H1 (cell line): Measurements from ENCODE around the gene FAM186B. TPM values are rescaled to one million over a fixed set of nuclear protein-coding genes. Genes with fewer than 3 reads are reported as not detected.
A peak's percentile ranks its signal among the peaks of the same experiment; 100 is the strongest.

Experiments used
- CTCF ChIA-PET: fragments of 300-600 bp; sonication (Branson Sonifier 250); formaldehyde crosslinking; loops from one replicate; lab custom pipeline; 2021; ENCODE audit not compliant: partially characterized antibody; lab: Charles Lee
- POLR2A ChIA-PET: fragments of 300-600 bp; sonication (Branson Sonifier 250); formaldehyde crosslinking; loops from one replicate; lab custom pipeline; 2021; ENCODE audit warnings: inconsistent platforms; ENCODE audit not compliant: partially characterized antibody; lab: Charles Lee
- DNase-seq, 2 experiments: peaks; one replicate each; pipeline versions ENCODE4 v3.0.0 to v3.0.0-alpha.2; 2010 to 2022; ENCODE audit warnings: low spot score in 2 of 2, low read depth in 1 of 2, mixed read lengths in 1 of 2
- FAIRE-seq: peaks from 2 replicates; lab custom pipeline; 2011; peaks lifted over from hg19 to GRCh38; lab: Jason Lieb, UNC
- H2AFZ ChIP-seq: 2 replicates; pipeline ENCODE4 v1.8.1; 2012; ENCODE audit warnings: low read length, inconsistent platforms
- H2AK5ac ChIP-seq: 2 replicates; pipeline ENCODE4 v1.6.1; 2013; ENCODE audit warnings: low read depth, low read length
- H2BK120ac ChIP-seq: replicated peaks from 2 replicates; pipeline ENCODE3; 2013; ENCODE audit warnings: low read depth, low read length, inconsistent platforms
- H2BK12ac ChIP-seq: 2 replicates; pipeline ENCODE4 v1.6.1; 2013; ENCODE audit warnings: low read depth, low read length
- H2BK15ac ChIP-seq: 2 replicates; pipeline ENCODE4 v1.6.1; 2013; ENCODE audit warnings: low read length
- H2BK20ac ChIP-seq: 2 replicates; pipeline ENCODE4 v1.6.1; 2013; ENCODE audit warnings: low read length
- H2BK5ac ChIP-seq: 2 replicates; pipeline ENCODE4 v1.6.1; 2013; ENCODE audit warnings: low read depth, low read length
- H3K14ac ChIP-seq: 2 replicates; pipeline ENCODE4 v1.6.1; 2013; ENCODE audit warnings: inconsistent platforms; ENCODE audit not compliant: insufficient read length
- H3K18ac ChIP-seq: 2 replicates; pipeline ENCODE4 v1.6.1; 2013; ENCODE audit warnings: low read length; ENCODE audit errors: extremely low read depth
- H3K23ac ChIP-seq: 2 replicates; pipeline ENCODE4 v1.6.1; 2013; ENCODE audit warnings: inconsistent platforms; ENCODE audit not compliant: insufficient read length
- H3K23me2 ChIP-seq: 2 replicates; pipeline ENCODE4 v1.6.1; 2013; ENCODE audit warnings: low read depth, low read length
- H3K27ac ChIP-seq: 2 replicates; pipeline ENCODE4 v1.6.1; 2011; ENCODE audit warnings: low read depth, low read length, inconsistent platforms
- H3K27me3 ChIP-seq, 4 experiments: replicated peaks in 1 of 4; 1 replicate in 1 of 4; 2 replicates in 3 of 4; pipeline versions ENCODE4 v1.6.1 to v1.8.1; 2011 to 2013; ENCODE audit warnings: low read length in 3 of 4, mild to moderate bottlenecking in 3 of 4, inconsistent platforms in 2 of 4, mixed read lengths in 2 of 4, moderate library complexity in 1 of 4; ENCODE audit not compliant: control insufficient read depth in 3 of 4, insufficient read depth in 3 of 4; ENCODE audit errors: extremely low read depth in 1 of 4
- H3K36me3 ChIP-seq, 4 experiments: 2 replicates each; pipeline versions ENCODE4 v1.6.1 to v1.8.1; 2011 to 2013; ENCODE audit warnings: mild to moderate bottlenecking in 4 of 4, low read length in 3 of 4, moderate library complexity in 2 of 4, control low read depth in 1 of 4, inconsistent platforms in 1 of 4; ENCODE audit not compliant: insufficient read depth in 4 of 4, control insufficient read depth in 2 of 4
- H3K4ac ChIP-seq: replicated peaks from 2 replicates; pipeline ENCODE3; 2013; ENCODE audit warnings: low read length, low read depth, mixed read lengths, inconsistent platforms; ENCODE audit not compliant: insufficient read length
- H3K4me1 ChIP-seq, 4 experiments: replicated peaks in 1 of 4; 1 replicate in 1 of 4; 2 replicates in 3 of 4; pipeline versions ENCODE4 v1.6.1 to v1.8.1; 2011 to 2013; ENCODE audit warnings: low read length in 3 of 4, inconsistent platforms in 2 of 4, mixed read lengths in 1 of 4; ENCODE audit not compliant: insufficient read depth in 4 of 4, control insufficient read depth in 3 of 4
- H3K4me2 ChIP-seq, 2 experiments: 2 replicates each; pipeline versions ENCODE4 v1.6.1 to v1.8.1; 2011 to 2013; ENCODE audit warnings: low read depth in 2 of 2, low read length in 2 of 2, control low read depth in 1 of 2, inconsistent platforms in 1 of 2, mild to moderate bottlenecking in 1 of 2; ENCODE audit not compliant: insufficient read depth in 1 of 2
- H3K4me3 ChIP-seq, 4 experiments: fragments of 200-600, 300-600 bp in 1 of 4; sonication (generic), shearing (Covaris generic), sonication (Bioruptor Twin) in 1 of 4; 2 replicates each; pipeline versions ENCODE4 v1.5.1 to v1.8.1; 2011 to 2016; ENCODE audit warnings: low read length in 4 of 4, low read depth in 3 of 4, control low read depth in 2 of 4, inconsistent platforms in 2 of 4, mild to moderate bottlenecking in 2 of 4, mixed read lengths in 1 of 4, moderate library complexity in 1 of 4; ENCODE audit not compliant: insufficient read depth in 2 of 4; ENCODE audit errors: extremely low read depth in 1 of 4
- H3K56ac ChIP-seq: replicated peaks from 2 replicates; pipeline ENCODE3; 2013; ENCODE audit warnings: low read depth, mild to moderate bottlenecking, mixed read lengths, low read length, inconsistent platforms; ENCODE audit not compliant: insufficient read length
- H3K79me1 ChIP-seq: 2 replicates; pipeline ENCODE4 v1.6.1; 2013; ENCODE audit warnings: low read depth, low read length, control low read depth
- H3K79me2 ChIP-seq, 2 experiments: 2 replicates each; pipeline versions ENCODE4 v1.6.1 to v1.8.1; 2012 to 2013; ENCODE audit warnings: low read length in 2 of 2, mild to moderate bottlenecking in 2 of 2, inconsistent platforms in 1 of 2; ENCODE audit not compliant: insufficient read depth in 2 of 2, control insufficient read depth in 1 of 2
- H3K9ac ChIP-seq, 4 experiments: replicated peaks in 1 of 4; 1 replicate in 1 of 4; 2 replicates in 3 of 4; pipeline versions ENCODE4 v1.6.1 to v1.8.1; 2011 to 2013; ENCODE audit warnings: low read depth in 3 of 4, low read length in 3 of 4, control low read depth in 2 of 4, mild to moderate bottlenecking in 2 of 4, moderate library complexity in 2 of 4, inconsistent platforms in 1 of 4; ENCODE audit errors: extremely low read depth in 1 of 4
- H3K9me3 ChIP-seq, 2 experiments: 2 replicates each; pipeline versions ENCODE4 v1.6.1 to v1.8.1; 2012 to 2013; ENCODE audit warnings: mild to moderate bottlenecking in 2 of 2, moderate library complexity in 2 of 2, control low read depth in 1 of 2, inconsistent platforms in 1 of 2, low read depth in 1 of 2, low read length in 1 of 2, mixed read lengths in 1 of 2; ENCODE audit not compliant: insufficient read depth in 2 of 2
- H4K20me1 ChIP-seq, 2 experiments: replicated peaks in 1 of 2; 2 replicates each; pipeline versions ENCODE3 to v1.8.1; 2011 to 2013; ENCODE audit warnings: inconsistent platforms in 2 of 2, low read length in 2 of 2, mild to moderate bottlenecking in 1 of 2; ENCODE audit not compliant: insufficient read depth in 2 of 2, control insufficient read depth in 1 of 2
- H4K5ac ChIP-seq: 2 replicates; pipeline ENCODE4 v1.6.1; 2013; ENCODE audit warnings: low read length, low read depth, mixed read lengths, inconsistent platforms; ENCODE audit not compliant: insufficient read length
- H4K8ac ChIP-seq: 2 replicates; pipeline ENCODE4 v1.8.0; 2013; ENCODE audit warnings: mild to moderate bottlenecking, moderate library complexity, low read length, inconsistent platforms; ENCODE audit not compliant: insufficient read depth; ENCODE audit errors: extremely low read depth
- H4K91ac ChIP-seq: replicated peaks from 2 replicates; pipeline ENCODE3; 2013; ENCODE audit warnings: low read length, mixed read lengths, inconsistent platforms; ENCODE audit not compliant: insufficient read length
- ATF2 ChIP-seq: IDR thresholded peaks from 2 replicates; pipeline ENCODE4 v1.6.1; 2012; ENCODE audit warnings: low read length, inconsistent platforms
- BACH1 ChIP-seq: IDR thresholded peaks from 2 replicates; pipeline ENCODE4 v1.6.1; 2012; ENCODE audit warnings: low read length, improper control_type of control experiment
- CBX5 ChIP-seq: fragments of 300-800, 300-1000 bp; sonication (generic); IDR thresholded peaks from 2 replicates; pipeline ENCODE4 v1.7.1; 2016; ENCODE audit warnings: antibody characterized with exemption, low read length, low read depth
- CBX8 ChIP-seq: fragments of 300-800, 300-1000 bp; sonication (generic); IDR thresholded peaks from 2 replicates; pipeline ENCODE4 v1.7.1; 2016; ENCODE audit warnings: low read depth, low read length, borderline replicate concordance
- CTBP2 ChIP-seq: IDR thresholded peaks from 2 replicates; pipeline ENCODE4 v1.7.0; 2011; ENCODE audit warnings: borderline replicate concordance, mild to moderate bottlenecking, moderate library complexity, mixed read lengths, low read length; ENCODE audit not compliant: insufficient read depth, insufficient read length
- POLR2A ChIP-seq, 2 experiments: IDR thresholded peaks; 1 replicate in 1 of 2; 2 replicates in 1 of 2; pipeline ENCODE4 v1.6.1; 2011; ENCODE audit warnings: low read depth in 2 of 2, low read length in 2 of 2, mild to moderate bottlenecking in 2 of 2; ENCODE audit errors: control extremely low read depth in 1 of 2
- RAD21 ChIP-seq, 2 experiments: IDR thresholded peaks in 1 of 2; conservative IDR thresholded peaks in 1 of 2; 2 replicates each; pipeline ENCODE4 v1.6.1; 2011; ENCODE audit warnings: low read depth in 2 of 2, low read length in 2 of 2, improper control_type of control experiment in 1 of 2, inconsistent platforms in 1 of 2, mild to moderate bottlenecking in 1 of 2, moderate library complexity in 1 of 2
- RBBP5 ChIP-seq: IDR thresholded peaks from 2 replicates; pipeline ENCODE4 v1.7.1; 2012; ENCODE audit warnings: low read depth, mild to moderate bottlenecking, inconsistent platforms, low read length, moderate library complexity, borderline replicate concordance
- SUZ12 ChIP-seq: fragments of 200-600 bp; sonication (generic); IDR thresholded peaks from 2 replicates; pipeline ENCODE4 v1.6.1; 2012; ENCODE audit warnings: mild to moderate bottlenecking, inconsistent platforms, low read length, moderate library complexity, mixed read lengths
- WGBS, 2 experiments: shearing (Covaris generic) in 1 of 2; methylation state at CpG; one replicate each; pipeline versions ENCODE4 v1.1.6 to v1.1.7; 2013 to 2015; ENCODE audit warnings: low lambda C conversion rate in 2 of 2, mixed read lengths in 2 of 2, inconsistent platforms in 1 of 2, low coverage in 1 of 2, missing lambda C conversion rate in 1 of 2; ENCODE audit not compliant: insufficient replicate concordance in 2 of 2, insufficient coverage in 1 of 2, insufficient read length in 1 of 2; ENCODE audit errors: extremely low coverage in 1 of 2, missing lambda C conversion rate in 1 of 2; 5-methylcytosine and 5-hydroxymethylcytosine counted together
- polyA plus RNA-seq, 7 experiments: library from polyadenylated mRNA; depleted of rRNA in 3 of 7; stranded (reverse) in 5 of 7; unstranded in 2 of 7; fragments of >200 nt in 5 of 7; fragments of 200-250 nt in 2 of 7; gene quantifications; 1 replicate in 5 of 7; 2 replicates in 1 of 7; 4 replicates in 1 of 7; pipeline versions ENCODE4 v1.2.1 to v1.2.3, GENCODE V29; 2011 to 2013; ENCODE audit warnings: missing spikeins in 2 of 7, mixed read lengths in 2 of 7
- total RNA-seq: library from RNA; stranded (reverse); fragmentation: NEBNext Ultra II Directional; extraction: Animal tissue kit (Norgen Biotek cat#: 25700); gene quantifications from 2 replicates; pipeline ENCODE4 v1.2.1, GENCODE V29; 2021

Gene FAM186B
- total and polyA plus RNA-seq, 2 of the 8 experiments (the other 6 are each of a cell fraction or from before 2014, with no cell fraction given), result 0.12 to 0.73 TPM

GRCh38 chr12:49636979-49637755 is 31.7 kb upstream of the FAM186B start:
- no peak for FAIRE-seq
- Histone ChIP-seq H3K9ac (peak overlapping the region in 1 of 4 experiments; percentile 20; a peak in 2 of 7 replicates), H2AFZ (no peak overlapping the region)
- no peak for TF ChIP-seq SUZ12
- peak; percentile 93 for TF ChIP-seq BACH1
- TF ChIP-seq ATF2, result no peak
- no peak for TF ChIP-seq CBX8
- TF ChIP-seq RBBP5, result no peak
- peak; percentile 68 to 80 for TF ChIP-seq RAD21 (IDR thresholded peaks at IDR 0.05 in 1 of 2, conservative IDR thresholded peaks at IDR 0.05 in 1 of 2; ENCODE audit: low read depth in 2 of 2, low read length in 2 of 2)
- TF ChIP-seq POLR2A (IDR thresholded peaks at IDR 0.05; ENCODE audit: control extremely low read depth in 1 of 2, low read depth in 2 of 2, low read length in 2 of 2), result peak; percentile 37 to 62; a peak in 2 of 3 replicates
- no peak for TF ChIP-seq CTBP2
- TF ChIP-seq CBX5, result no peak

More at GRCh38 chr12:49636979-49637755, 31.7 kb upstream of the FAM186B start:
- Histone ChIP-seq H3K18ac (peak overlapping the region; percentile 80), H3K4me1 (peaks cover 0 to 10% (median 5%) of the 10 kb centered on the region in 4 experiments; a peak in 5 of 7 replicates), H4K5ac (peak overlapping the region; percentile 55), H3K23me2 (no peaks in the 10 kb centered on the region), H3K4me2 (peak overlapping the region; percentile 16 to 28; a peak in 2 of 4 replicates), H3K4ac (peak overlapping the region; percentile 36), H3K79me2 (no peaks in the 10 kb centered on the region), H3K14ac (no peak overlapping the region), H3K4me3 (no peak overlapping the region), H3K9me3 (no peaks in the 10 kb centered on the region), H3K79me1 (no peaks in the 10 kb centered on the region; the same call in 1 of the 2 replicates), H4K20me1 (peaks cover 0 to 4% of the 10 kb centered on the region in 2 experiments), H2BK120ac (no peak overlapping the region), H2AK5ac (peak overlapping the region; percentile 90; the same call in 1 of the 2 replicates), H2BK20ac (no peak overlapping the region), H4K8ac (no peak overlapping the region), H2BK15ac (peak overlapping the region; percentile 61), H3K27ac (no peak overlapping the region; the same call in 1 of the 2 replicates), H3K23ac (no peak overlapping the region), H2BK12ac (peak overlapping the region; percentile 86; the same call in 1 of the 2 replicates), H3K56ac (peak overlapping the region; percentile 12), H4K91ac (peak overlapping the region; percentile 70), H3K27me3 (no peaks in the 10 kb centered on the region), H2BK5ac (peak overlapping the region; percentile 76), H3K36me3 (peaks cover 0 to 9% (median 2%) of the 10 kb centered on the region in 4 experiments; a peak in 5 of 8 replicates)
- CTCF ChIA-PET, result interaction anchor here (0.7 to 6.4 kb wide), 45 partner anchors 8 to 224 kb away, joined by 3 to 98 read pairs (median 4); partner anchors contain the start of genes FAM186B, FMNL3, PRPF40B and TMBIM6
- no peak for DNase-seq
- WGBS, 2 experiments, result 55% methylated on average over 7 of the region's 9 CpGs; no CpG with 5 or more reads in 1 of the 2 experiments
- POLR2A ChIA-PET, result interaction anchor here (1.0 to 4.1 kb wide), 12 partner anchors 9 to 120 kb away, joined by 3 to 25 read pairs (median 7); partner anchors contain the start of genes FMNL3, PRPF40B and TMBIM6
